Lower leg skin (tissue), 3 donors: ENCODE measurements around the gene LMF1.

ENCODE experiments used
- CTCF ChIP-seq, 3 donors: fragments of 450-650 bp; IDR thresholded peaks; one replicate each; pipeline ENCODE4 v1.5.1; 2016; ENCODE audit warnings: antibody characterized with exemption in 3 of 3, mild to moderate bottlenecking in 3 of 3, moderate library complexity in 2 of 3
- POLR2A ChIP-seq, 2 donors: fragments of 450-650 bp; IDR thresholded peaks; one replicate each; pipeline ENCODE4 v1.6.1; 2016 to 2017; ENCODE audit warnings: antibody characterized with exemption in 2 of 2, mild to moderate bottlenecking in 1 of 2, moderate library complexity in 1 of 2

DNA sequence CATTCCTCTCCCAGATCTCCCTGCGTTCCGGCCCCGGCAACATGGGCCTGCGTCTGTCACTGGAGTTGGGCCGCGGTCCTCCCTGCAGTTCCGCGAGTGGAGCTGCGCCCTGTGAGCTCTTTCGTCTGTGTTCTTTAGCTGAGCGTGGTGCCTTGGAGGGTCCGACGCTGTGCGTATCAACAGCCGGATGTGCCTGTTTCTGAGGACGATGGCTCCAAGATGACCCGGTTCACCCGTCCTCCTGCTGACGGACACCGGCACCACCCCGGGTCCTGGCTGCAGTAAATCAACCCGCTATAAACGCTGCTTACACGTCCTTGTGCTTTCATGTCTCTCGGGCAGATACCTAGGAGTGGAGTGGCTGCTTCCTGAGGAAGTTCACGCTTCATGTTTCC lies 125.4 kb downstream of the LMF1 start:
- TF ChIP-seq POLR2A (IDR thresholded peaks at IDR 0.05), result no peak
- TF ChIP-seq CTCF (IDR thresholded peaks at IDR 0.05), result no peak
